ENCODE results near the gene PUS1.

PUS1 gene

GRCh38 chr12:131991816-131992430 is 62.8 kb downstream of the PUS1 start:
- TF ChIP-seq CTCF (IDR thresholded peaks at IDR 0.05; ENCODE audit: unreplicated experiment in 3 of 3): no peak
- Mint-ChIP-seq H3K4me3 (no peak overlapping the region), H3K27ac (no peak overlapping the region), H3K9me3 (no peaks in the 10 kb centered on the region), H3K27me3 (ENCODE audit: low read depth) (no peaks in the 10 kb centered on the region), H3K36me3 (ENCODE audit: low read depth) (peaks cover 81% of the 10 kb centered on the region), H3K4me1 (peaks cover 16% of the 10 kb centered on the region)

- Mint-ChIP-seq H3K4me1 (peaks cover 11% of the 10 kb centered on the region), H3K27me3 (ENCODE audit: low read depth) (no peaks in the 10 kb centered on the region), H3K27ac (no peak overlapping the region), H3K36me3 (ENCODE audit: low read depth) (peaks cover 56% of the 10 kb centered on the region), H3K9me3 (no peaks in the 10 kb centered on the region), H3K4me3 (no peak overlapping the region)
- TF ChIP-seq CTCF (IDR thresholded peaks at IDR 0.05; ENCODE audit: unreplicated experiment in 3 of 3): no peak
Observed at GRCh38 chr12:131994589-131994988, 65.5 kb downstream of the PUS1 start.

All from nephron (organoid).